HG03432 (cell line): Measurements from ENCODE around the gene CDCP1.
"Not testable (repeated sequence)": the region's sequence is repeated elsewhere in the genome, so short reads cannot be mapped to it uniquely, and the experiment has no call there.

Experiments used
- ATAC-seq: cut with Tn5 transposase; IDR thresholded peaks from one replicate; pipeline ENCODE4 v1.9.1; 2021; ENCODE audit warnings: mild to moderate bottlenecking, moderate library complexity; ENCODE audit not compliant: unreplicated experiment

The CDCP1 gene

GRCh38 chr3:45060165-45060892 is 85.8 kb downstream of the CDCP1 start:
- no peak for ATAC-seq

- ATAC-seq: no peak
Measured at GRCh38 chr3:45059132-45059531, 87.0 kb downstream of the CDCP1 start.

- no peak for ATAC-seq
Measured at GRCh38 chr3:45057557-45057956, 88.6 kb downstream of the CDCP1 start.

DNA sequence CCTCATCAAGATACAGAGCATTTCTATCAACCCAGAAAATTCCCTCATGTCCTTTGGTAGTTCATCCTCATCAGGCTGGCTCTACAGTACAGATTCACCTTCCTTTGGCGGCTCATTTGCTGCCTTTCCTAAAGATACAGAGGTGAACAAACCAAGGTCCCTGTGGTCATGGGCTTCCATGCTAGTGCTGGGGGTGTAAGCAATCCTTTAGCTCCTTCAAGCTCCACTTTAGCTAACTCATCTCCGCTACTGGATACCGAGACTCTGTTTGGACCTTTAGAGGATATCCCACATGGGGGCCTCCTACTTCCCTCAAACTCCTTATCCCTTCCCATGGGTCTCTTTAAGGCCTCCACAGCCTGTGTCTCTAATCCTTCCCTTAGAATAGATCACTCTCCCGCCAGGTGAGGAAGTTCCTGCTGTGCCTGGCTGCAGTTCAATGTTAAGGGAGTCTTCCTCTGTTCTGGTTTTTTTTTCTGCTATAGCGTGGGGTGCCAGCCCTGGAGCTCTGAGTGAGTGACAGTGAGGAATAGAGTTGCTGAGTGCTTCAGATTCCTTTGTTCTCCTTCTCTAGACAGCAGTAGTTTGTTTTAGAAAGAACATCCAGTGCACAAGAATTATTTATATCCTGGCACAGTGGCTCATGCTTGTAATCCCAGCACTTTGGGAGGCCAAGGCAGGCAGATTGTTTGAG is 89.4 kb downstream of the CDCP1 start:
- ATAC-seq: no peak

GRCh38 chr3:45055411-45056143 is 90.6 kb downstream of the CDCP1 start:
- no peak for ATAC-seq

- ATAC-seq: no peak
Measured at GRCh38 chr3:45055032-45055410, 91.2 kb downstream of the CDCP1 start.

DNA sequence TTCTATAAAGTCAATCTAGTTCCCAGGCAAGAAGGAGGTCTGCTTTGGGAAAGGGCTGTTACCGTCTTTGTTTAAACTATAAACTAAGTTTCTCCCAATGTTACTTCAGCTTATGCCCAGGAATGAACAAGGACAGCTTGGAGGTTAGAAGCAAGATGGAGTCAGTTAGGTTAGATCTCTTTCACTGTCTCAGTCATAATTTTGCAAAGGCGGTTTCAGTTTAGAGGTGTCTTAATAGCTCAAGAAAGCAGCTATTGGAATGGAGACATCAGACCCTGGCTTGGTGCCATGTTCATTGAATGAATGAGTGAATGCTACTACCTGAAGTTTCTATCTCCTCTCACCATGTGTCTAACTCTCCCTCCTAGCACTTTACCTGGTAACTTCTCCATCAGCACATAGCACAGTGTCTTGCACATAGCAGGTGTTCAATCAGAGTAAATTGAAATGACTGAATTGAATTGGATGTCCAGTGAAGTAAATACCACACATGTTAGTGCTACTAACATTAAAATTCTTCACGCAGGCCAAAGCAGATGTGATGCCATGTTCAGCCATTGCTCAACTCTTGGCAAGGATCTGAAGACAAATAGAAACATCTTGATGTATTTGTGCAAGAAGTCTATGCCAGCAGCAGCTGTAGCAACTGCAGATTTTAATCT is 91.9 kb downstream of the CDCP1 start:
- ATAC-seq: no peak

GRCh38 chr3:45053805-45054195 is 92.4 kb downstream of the CDCP1 start:
- ATAC-seq: not testable (repeated sequence)

GRCh38 chr3:45051685-45052084 is 94.5 kb downstream of the CDCP1 start:
- no peak for ATAC-seq

- no peak for ATAC-seq
Measured at GRCh38 chr3:45049807-45050206, 96.4 kb downstream of the CDCP1 start.

DNA sequence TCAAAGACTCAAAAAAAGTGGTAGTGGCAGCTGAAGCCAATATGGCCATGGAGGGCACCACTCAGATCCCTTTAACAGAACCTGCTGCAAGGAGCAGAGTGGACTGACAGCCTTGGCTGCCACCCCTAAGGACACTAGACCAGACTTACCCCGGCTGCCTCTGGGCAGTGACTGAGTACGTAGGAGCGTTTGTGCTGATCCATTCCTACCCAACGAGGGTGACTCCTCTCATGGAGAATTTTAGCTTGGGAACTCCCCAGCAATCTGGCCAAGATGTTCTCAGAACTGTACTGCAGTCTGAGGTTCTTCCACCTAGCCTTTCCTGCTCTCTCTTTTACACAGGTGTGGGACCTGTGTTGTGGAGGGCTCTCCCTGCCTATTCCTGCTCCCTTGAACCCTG is 97.9 kb downstream of the CDCP1 start:
- ATAC-seq: no peak

DNA sequence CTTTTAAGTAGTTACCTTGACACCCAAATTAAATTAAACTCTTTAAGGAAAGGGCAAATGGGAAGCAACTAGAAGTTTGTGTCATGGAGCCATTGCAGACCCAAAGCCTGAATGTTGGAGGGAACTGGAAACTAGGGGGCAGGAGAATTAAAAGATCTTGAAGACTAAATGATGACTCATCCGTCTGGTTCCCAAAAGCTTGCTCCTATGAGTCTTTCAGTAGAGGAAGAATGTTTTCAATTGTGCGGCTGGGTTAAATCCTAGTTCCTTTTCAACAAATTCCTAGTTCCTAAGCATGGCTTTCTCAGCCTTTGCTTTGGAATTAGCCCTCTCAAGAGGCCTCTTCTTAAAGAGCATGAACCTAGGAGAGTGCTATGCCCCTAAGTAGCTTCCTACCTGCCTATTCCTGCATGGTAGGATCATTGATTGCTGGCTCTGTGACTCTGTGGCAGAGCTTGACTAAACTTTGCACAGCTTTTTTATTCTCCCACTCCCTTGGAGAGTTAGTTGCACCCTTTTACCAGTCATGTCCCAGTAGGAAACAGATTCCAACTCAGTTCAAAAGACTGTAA is 102.4 kb downstream of the CDCP1 start:
- no peak for ATAC-seq

DNA sequence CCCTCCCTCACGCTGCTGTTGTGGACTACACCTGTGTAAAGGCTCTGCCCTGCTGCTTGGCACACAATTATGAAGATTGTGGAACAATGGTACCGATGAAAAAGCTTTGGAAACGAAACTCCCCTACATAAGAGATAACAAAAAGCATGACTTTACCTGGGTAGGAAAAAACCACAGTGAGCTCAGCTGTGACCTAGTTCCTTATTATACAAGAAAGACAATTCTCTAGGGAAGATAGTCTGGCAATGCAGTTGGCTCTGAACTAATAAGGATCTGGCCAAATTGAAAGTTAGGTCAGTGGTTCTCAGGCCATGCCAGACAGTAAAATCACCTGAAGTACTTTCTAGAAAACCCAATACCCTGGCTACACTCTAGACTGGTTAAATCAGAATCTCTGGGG is 104.0 kb downstream of the CDCP1 start:
- no peak for ATAC-seq

- ATAC-seq: no peak
Measured at GRCh38 chr3:45041666-45042065, 104.5 kb downstream of the CDCP1 start.

DNA sequence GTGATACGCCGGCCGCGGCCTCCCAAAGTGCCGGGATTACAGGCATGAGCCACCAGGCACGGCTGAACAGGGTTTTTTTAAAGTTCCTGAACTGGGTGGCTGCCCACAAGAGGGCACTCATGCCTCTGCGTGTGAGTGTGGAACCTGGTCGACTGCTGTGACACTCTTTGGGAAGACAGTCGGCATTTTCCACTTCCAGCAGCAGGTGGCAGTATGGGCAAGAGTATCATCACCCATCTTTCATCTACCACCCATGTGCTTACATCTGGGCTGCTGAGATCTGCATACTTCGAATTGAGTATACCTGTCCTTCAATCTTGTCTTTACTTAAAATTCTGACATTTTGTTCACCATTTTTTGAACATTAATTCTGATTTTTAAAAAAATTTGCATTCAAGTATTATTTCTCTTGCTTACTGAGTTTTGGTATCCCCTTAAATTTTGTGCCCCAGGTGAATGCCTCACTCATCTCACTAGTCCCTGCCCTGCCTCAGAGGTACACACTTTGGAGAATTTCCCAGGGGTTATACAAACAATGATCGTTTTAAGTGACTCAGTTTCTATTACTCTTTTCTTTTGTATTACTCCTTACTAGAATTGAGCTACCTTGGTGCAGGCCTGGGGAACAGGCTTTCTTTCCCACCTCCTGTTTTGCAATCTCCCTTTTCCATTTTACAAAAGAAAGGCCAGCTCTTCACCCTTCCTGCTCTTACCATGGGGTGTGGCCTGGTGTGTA is 108.3 kb downstream of the CDCP1 start:
- peak; percentile 55 for ATAC-seq

GRCh38 chr3:45035441-45036301 is 110.5 kb downstream of the CDCP1 start:
- no peak for ATAC-seq

DNA sequence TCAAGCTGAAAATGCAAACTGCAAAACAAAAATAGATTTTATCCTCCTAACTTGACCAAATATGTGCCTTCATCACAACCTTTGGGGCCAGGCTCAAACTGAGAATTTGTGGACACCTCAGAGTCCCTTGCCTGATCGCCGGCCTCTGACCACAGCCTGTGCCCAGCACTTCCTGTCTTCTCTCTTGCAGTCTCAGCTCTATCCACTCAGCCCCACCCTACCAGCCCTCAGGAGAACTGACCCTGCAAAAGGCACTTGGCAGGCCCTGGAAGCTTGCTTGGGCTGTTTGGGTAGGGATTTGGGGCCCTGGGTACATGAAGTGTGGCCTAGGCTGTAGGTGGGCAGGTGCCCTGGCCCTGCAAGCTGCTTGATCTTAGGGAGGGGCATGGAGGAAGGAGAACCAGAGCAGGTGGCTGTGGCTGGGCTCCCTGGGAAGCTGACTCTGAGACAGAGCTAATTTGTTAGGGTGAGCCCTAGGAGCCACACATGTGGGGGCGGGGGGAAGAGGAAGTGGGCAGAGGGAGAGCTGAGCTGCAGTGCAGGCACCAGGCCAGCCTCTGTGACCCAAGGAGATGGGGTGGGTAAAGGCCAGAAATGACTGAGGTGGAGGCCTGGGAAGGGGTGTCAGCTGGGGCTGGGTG is 111.4 kb downstream of the CDCP1 start:
- ATAC-seq: peak; percentile 54

GRCh38 chr3:45033791-45034190 is 112.4 kb downstream of the CDCP1 start:
- ATAC-seq: no peak
